Stimulated activated CD4-positive, alpha-beta T cell treated with anti-CD3 and anti-CD28 coated beads, Interleukin-4, amount 100 ng/mL, for 24 hours (primary cell): ENCODE measurements around the gene FCRL5.

Experiments
- DNase-seq: peaks from one replicate; pipeline ENCODE4 v3.0.0-alpha.2; 2020

The FCRL5 gene

DNA sequence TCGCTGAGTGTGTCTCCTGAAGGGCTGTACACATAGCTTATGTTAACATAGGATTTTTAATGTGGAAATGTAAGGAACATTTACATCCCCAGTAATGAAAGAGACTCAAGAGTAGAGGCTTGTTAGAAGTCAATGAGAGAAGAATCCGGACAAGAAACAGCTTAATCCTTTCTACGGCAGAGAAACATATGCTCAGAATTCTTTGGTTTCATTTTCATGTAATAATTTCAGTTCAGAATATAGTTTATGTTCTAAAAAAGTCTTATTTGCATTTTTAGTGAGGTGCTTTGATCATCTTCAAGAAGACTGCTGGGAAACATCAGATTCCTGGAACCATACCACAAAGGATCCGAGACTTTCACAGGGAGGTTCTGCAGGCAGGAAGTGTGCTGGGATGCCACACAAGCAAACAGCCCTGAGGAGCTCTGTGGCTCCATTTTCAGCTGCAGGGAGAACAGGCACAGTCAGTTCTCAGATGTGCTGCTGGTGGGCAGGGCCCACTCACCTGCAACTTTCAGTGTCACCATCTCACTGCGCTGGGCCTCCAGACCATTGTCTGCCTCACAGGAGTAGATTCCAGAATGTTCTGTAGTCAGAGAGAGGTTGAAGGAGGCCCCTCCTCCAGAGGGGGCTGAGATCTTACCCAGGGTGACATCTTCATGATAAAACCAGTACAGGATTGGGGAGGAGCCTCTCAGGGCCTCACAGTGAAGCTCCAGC is 28.4 kb downstream of the FCRL5 start:
- DNase-seq, result no peak

DNA sequence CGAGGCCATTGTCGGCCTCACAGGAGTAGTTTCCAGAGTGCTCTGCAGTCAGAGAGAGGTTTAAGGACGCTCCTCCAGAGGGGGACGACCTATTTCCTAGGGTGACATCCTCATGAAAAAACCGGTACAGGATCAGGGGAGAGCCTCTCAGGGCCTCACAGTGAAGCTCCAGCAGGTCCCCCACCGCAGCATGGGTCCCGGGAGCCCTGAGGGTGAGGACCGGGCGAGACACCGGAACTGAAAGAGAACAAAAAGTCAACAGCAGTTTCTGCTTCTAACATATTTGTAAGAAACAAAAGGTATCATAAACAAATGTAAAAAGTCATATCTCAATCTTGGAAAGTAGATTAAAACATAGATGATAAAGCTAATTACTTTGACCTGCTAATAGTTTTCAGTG is 31.3 kb downstream of the FCRL5 start:
- DNase-seq, result no peak

GRCh38 chr1:157520386-157520935 is 31.9 kb downstream of the FCRL5 start:
- no peak for DNase-seq

DNA sequence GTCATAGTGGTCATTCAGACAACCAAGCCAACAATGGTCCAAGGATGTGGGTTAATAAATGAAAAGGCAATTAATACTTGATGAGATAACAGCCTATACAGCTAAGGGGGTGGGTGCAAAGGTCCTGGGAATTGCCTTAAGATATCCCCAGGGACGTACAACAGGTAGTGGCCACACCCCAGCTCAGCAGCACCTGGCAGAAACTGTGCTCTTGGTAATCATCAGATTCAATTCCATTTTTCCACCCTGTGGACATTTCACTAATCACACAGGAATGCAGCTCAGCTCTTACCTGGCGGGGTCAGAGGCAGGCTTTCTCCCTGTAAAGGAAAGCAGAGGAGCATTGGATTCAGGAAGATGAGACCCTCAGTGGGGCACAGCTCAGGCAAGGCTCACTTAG is 32.9 kb downstream of the FCRL5 start:
- DNase-seq, result no peak

DNA sequence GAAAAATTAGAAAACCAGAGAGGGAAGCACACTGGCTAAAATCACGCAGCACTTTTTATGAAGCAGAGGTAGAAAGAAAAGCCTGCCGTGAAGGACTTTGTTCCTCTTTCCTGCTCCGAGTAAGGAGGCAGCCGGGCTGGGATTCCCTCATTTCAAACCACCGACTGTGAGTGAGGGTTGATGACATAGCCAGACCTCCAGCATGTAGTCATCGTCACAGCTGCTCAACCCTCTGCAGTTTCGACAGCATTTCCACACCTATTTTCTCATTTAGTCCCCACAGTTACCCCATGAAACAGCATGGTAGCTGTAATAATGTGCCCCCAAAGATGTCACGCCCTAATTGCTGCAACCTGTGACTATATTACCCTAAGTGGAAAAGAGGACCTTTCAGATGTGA is 35.3 kb downstream of the FCRL5 start:
- DNase-seq, result no peak

- DNase-seq, result no peak
Measured at GRCh38 chr1:157515709-157516108, 36.6 kb downstream of the FCRL5 start.

DNA sequence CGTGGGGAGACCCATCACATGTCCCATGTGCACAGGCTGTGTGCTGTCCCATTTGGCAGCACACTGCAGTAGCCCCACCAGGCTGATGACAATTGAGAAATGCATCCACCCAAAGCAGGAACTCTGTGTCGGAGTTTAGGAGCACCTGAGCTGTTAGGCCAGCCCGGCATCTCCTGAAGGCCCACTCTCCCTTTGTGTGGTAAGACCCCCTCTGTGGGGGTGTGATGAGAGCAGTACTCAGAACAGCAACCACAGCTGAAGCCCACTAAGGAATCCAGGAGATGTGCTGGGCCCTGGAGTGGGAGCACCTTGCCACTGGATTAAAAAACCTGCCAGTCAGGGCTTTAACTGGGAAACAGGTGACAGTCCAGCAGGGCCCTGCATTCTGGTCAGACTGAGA is 37.2 kb downstream of the FCRL5 start:
- no peak for DNase-seq

- DNase-seq, result no peak
Measured at GRCh38 chr1:157512036-157512969, 40.0 kb downstream of the FCRL5 start.

DNA sequence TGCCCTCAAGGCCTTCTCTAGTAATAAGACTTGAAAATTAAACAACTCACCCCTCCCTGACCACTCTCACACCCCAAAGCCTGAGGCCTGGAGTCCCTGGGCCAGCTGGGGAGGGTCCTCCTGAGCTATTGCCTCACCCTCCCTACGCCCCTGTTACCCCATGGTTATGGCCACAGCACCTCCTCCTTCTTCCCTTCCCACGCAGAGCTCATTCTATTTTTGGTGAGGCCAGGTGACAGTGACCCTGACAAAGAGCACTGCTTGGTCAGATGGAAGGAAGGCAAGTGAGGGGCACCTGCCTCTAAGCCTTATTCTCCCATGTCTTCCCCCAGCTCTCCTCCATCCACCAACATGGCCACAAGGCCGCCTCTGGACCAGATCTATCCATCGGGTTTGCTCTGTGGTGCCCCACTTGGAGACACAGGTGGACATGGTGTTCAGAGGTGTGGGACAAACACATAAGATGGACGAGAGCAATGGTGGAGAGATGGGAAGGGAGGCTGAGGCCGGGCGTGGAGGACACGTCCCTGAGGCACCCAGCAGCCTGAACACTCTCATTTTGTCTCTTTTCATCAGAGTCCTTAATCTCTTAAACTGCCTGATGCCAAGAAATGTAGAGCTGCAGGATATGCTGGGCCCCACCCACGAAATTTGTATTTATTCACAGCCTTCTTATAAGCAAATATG is 42.6 kb downstream of the FCRL5 start:
- DNase-seq, result no peak

DNA sequence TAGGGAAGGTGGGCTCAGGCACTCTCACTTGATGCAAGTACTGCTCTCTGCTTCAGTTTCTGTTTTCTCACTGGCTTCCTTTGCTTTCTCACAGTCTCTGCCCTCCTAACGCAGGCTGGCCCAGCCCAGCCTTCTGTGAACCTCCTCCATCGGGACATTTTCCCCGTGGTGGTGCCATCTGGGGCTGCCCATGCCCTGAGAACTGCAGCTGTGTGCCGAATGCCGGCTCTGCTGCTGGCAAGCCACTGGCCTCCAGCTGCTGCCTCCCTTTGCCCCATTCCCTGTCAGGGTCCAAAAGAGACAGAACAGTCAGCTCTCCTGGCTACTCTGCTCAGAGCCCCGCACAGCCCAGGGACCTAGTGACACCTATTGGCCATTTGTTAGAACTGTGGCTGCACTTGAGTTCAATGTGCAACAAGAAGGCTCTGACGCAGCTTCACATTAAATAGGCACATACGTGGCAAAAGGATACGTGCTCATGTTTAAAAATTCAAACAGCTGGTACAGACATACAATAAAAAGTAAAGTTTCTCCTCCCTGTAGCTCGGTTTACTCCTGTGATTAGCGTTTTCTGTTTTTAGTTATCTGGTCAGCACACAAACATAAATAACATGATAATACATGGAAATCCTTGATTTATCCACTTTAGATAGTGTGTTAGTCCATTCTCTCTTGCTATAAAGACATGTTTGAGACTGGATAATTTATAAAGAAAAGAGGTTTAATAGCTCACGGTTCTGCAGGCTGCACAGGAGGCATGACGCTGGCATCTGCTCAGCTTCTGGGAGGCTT is 46.6 kb downstream of the FCRL5 start:
- DNase-seq, result peak; percentile 8

DNA sequence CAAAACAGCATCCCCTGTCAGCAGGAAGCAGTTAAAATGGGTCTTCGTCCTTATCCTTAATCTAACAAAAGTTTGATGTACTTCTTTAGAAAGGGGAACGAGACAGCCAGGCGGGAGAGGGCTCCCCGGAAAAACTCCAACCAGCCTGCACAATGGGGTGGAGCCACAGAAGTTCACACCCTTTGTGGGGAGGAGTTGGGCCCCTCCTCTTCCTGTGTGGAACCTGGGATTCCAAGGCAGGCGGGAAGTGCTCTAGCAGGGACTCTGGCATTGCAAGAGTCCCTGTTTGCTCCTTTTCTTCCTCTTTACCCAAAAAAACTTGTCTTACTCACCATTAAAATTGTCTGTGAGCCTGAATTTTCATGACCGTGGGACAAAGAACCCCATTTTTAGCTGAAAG is 47.7 kb downstream of the FCRL5 start:
- DNase-seq, result no peak

GRCh38 chr1:157499521-157499920 is 52.8 kb downstream of the FCRL5 start:
- DNase-seq, result no peak

DNA sequence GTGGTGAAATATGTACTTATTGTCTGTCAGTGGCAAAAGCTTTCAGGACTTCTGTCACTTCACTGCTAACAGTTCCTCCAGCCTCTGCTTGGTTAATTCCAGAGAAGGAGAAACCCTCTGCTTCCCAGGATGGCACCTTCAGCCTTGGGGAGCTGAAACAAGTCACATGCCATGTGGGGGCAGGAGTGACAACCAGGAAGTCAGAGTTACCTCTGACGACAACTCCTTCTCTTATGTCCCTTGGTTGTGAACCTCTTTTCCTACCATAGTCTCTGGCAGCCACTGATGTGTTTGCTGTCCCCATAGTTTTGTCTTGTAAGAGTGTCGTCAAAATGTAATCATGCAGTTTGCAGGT is 53.6 kb downstream of the FCRL5 start:
- DNase-seq, result no peak

DNA sequence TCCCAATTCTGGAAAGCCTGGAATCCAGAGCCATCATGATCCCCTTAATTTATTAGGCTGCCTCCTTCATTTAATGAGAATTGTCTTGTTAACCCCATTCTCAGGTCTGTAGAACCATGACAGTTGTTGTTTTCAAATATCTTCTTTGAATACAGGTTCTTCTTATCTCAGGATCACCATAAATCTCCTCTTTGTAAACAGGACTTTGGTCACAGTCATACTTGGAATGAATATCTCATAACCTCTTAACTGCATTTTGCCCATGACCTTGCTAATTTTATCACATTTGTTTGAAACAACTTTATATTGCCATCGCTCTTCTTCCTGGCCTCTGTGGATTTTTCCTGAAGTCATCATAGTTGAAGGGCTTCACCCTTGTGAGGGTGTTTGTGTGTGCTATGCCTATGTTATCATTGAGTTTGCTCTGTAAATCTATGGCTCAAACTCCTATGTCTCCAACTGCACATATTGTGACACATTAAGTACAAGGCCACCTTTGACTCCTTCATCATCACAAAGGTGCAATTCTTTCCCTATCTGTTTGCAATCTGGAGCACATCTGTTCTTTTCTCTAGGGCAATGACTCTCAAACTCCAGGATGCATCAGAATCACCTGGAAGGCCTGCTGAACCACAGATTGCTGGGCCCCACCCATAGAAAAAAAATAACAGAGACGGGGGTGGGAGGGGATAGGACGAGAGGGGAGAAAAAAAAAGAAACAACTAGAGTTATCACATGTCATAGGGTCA is 54.2 kb downstream of the FCRL5 start:
- no peak for DNase-seq

- no peak for DNase-seq
Measured at GRCh38 chr1:157497284-157497683, 55.0 kb downstream of the FCRL5 start.

- DNase-seq, result peak; percentile 46
Measured at GRCh38 chr1:157496121-157496526, 56.2 kb downstream of the FCRL5 start.

- no peak for DNase-seq
Measured at GRCh38 chr1:157495285-157495684, 57.0 kb downstream of the FCRL5 start.

DNA sequence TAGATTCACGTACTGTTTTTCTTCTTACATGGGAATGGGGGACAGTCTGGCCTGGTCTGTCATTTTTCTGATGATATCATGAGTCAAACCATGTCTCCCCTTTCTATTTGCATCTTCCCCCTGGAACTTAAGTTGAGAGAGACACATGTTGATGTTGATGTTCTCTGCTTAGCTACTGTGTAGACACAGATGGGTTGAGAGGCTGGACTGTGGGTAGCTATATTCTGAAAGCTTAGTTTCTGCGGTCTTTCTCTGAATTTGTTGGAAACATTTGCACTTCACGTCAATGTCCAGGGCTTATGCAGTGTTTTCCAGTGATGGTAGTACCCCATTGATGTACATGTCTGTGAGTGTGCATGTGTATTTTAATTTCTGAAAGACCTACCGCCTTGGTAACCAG is 58.2 kb downstream of the FCRL5 start:
- no peak for DNase-seq

DNA sequence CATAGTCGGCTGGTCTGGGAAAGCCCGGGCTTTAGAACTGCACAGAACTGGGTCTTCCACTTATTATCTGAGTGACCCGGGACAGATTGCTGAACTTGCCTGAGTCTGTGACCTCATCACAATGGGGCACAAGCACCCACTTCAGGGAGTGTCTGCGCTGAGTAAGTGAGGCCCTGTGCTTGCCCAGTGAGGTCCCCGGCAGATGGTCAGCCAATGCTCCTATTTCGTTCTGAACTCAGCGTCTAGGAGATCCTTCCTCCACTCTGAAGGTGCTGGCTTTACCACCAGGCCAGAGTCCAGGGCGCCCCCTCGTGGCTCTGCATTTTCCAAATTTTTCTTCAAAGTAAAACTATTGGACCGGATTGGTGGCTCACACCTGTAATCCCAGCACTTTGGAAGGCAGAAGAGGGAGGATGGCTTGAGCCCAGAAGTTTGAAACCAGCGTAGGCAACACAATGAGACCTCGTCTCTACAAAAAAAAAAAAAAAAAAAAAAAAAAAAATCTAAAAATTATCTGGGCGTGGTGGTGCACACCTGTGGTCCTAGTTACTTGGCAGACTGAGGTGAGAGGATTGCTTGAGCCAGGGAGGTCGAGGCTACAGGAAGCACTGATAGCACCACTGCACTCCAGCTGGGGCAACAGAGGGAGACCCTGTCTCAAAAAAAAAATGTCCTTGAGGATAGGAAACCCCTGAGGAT is 61.7 kb downstream of the FCRL5 start:
- DNase-seq, result peak; percentile 56

- DNase-seq, result no peak
Measured at GRCh38 chr1:157488156-157488555, 64.2 kb downstream of the FCRL5 start.

DNA sequence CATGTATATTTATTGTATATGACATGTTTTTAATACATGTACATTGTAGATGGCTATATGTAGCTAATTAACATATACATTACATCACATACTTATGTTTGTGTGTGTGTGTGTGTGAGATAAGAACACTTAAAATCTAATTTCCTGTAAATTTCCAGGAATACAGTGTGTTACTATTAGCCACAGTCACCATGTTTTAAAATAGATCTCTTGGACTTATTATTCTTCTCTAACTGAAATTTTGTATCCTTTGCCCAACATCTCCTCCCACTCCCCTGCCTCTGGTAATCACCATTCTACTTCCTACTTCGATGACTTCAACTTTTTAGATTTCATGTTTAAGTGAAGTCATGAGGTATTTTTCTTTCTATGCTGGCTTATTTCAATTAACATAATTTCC is 64.8 kb downstream of the FCRL5 start:
- DNase-seq, result no peak
